Hepatocyte (in vitro differentiated cells): Measurements from ENCODE around the gene MLLT1.

ENCODE experiments used
- CTCF ChIP-seq: fragments of 200-600 bp; sonication (generic); IDR thresholded peaks from 2 replicates; pipeline ENCODE4 v1.5.1; 2016; ENCODE audit warnings: antibody characterized with exemption, mild to moderate bottlenecking; ENCODE audit not compliant: poor library complexity
- EZH2phosphoT487 ChIP-seq: fragments of 200-600 bp; sonication (generic); IDR thresholded peaks from one replicate; pipeline ENCODE4 v1.6.1; 2018; ENCODE audit warnings: antibody characterized with exemption, mild to moderate bottlenecking, low read depth, moderate library complexity; ENCODE audit not compliant: unreplicated experiment, severe bottlenecking

GRCh38 chr19:6204866-6205723 is 74.7 kb downstream of the MLLT1 start:
- TF ChIP-seq CTCF, result no peak
- no peak for TF ChIP-seq EZH2phosphoT487
